GM19324 (cell line): ENCODE measurements around the gene USP17L18.
"Not testable (repeated sequence)": the region's sequence is repeated elsewhere in the genome, so short reads cannot be mapped to it uniquely, and the experiment has no call there.

Experiments used
- ATAC-seq: cut with Tn5 transposase; IDR thresholded peaks from one replicate; pipeline ENCODE4 v1.9.1; 2021; ENCODE audit warnings: mild to moderate bottlenecking, moderate library complexity; ENCODE audit not compliant: unreplicated experiment, low FRiP score

Gene USP17L18

GRCh38 chr4:9247953-9248680 is at the start of gene USP17L18:
TSS of gene USP17L18 (plus strand) at chr4:9248630. CDS start at chr4:9248630, 0 bp downstream.
- not testable (repeated sequence) for ATAC-seq

- not testable (repeated sequence) for ATAC-seq
Measured at GRCh38 chr4:9210357-9210756, 38.1 kb upstream of the USP17L18 start, which contains the start of gene USP17L10. TSS of gene USP17L10 (plus strand) at chr4:9210657. CDS start at chr4:9210657, 0 bp downstream.

- not testable (repeated sequence) for ATAC-seq
Measured at GRCh38 chr4:9214701-9215100, 33.7 kb upstream of the USP17L18 start.

GRCh38 chr4:9215105-9215504 is 33.3 kb upstream of the USP17L18 start, which contains the start of gene USP17L11:
TSS of gene USP17L11 (plus strand) at chr4:9215405. CDS start at chr4:9215405, 0 bp downstream.
- not testable (repeated sequence) for ATAC-seq

- ATAC-seq: not testable (repeated sequence)
Measured at GRCh38 chr4:9219852-9220251, 28.6 kb upstream of the USP17L18 start, which contains the start of gene USP17L12. TSS of gene USP17L12 (plus strand) at chr4:9220152. CDS start at chr4:9220152, 0 bp downstream.

- ATAC-seq: not testable (repeated sequence)
Measured at GRCh38 chr4:9224596-9224995, 23.8 kb upstream of the USP17L18 start, which contains the start of gene USP17L13. TSS of gene USP17L13 (plus strand) at chr4:9224896. CDS start at chr4:9224896, 0 bp downstream.

- ATAC-seq: not testable (repeated sequence)
Measured at GRCh38 chr4:9230249-9230648, 18.2 kb upstream of the USP17L18 start.

- ATAC-seq: not testable (repeated sequence)
Measured at GRCh38 chr4:9234085-9234484, 14.3 kb upstream of the USP17L18 start, which contains the start of gene USP17L15. TSS of gene USP17L15 (plus strand) at chr4:9234385. CDS start at chr4:9234385, 0 bp downstream.

GRCh38 chr4:9238461-9238860 is 10.0 kb upstream of the USP17L18 start:
- ATAC-seq: not testable (repeated sequence)

GRCh38 chr4:9243579-9243978 is 4.9 kb upstream of the USP17L18 start, which contains the start of gene USP17L17:
TSS of gene USP17L17 (plus strand) at chr4:9243879. CDS start at chr4:9243879, 0 bp downstream.
- not testable (repeated sequence) for ATAC-seq

- ATAC-seq: not testable (repeated sequence)
Measured at GRCh38 chr4:9253078-9253477, 4.6 kb downstream of the USP17L18 start, which contains the start of gene USP17L19. TSS of gene USP17L19 (plus strand) at chr4:9253378. CDS start at chr4:9253378, 0 bp downstream.

GRCh38 chr4:9257824-9258223 is 9.4 kb downstream of the USP17L18 start, which contains the start of gene USP17L20:
TSS of gene USP17L20 (plus strand) at chr4:9258124. CDS start at chr4:9258124, 0 bp downstream.
- ATAC-seq: not testable (repeated sequence)

GRCh38 chr4:9262572-9262971 is 14.1 kb downstream of the USP17L18 start, which contains the start of gene USP17L21:
TSS of gene USP17L21 (plus strand) at chr4:9262872. CDS start at chr4:9262872, 0 bp downstream.
- ATAC-seq: not testable (repeated sequence)

GRCh38 chr4:9267319-9267718 is 18.9 kb downstream of the USP17L18 start, which contains the start of gene USP17L22:
TSS of gene USP17L22 (plus strand) at chr4:9267619. CDS start at chr4:9267619, 0 bp downstream.
- ATAC-seq: not testable (repeated sequence)

GRCh38 chr4:9271719-9272118 is 23.3 kb downstream of the USP17L18 start:
- not testable (repeated sequence) for ATAC-seq
